A549 (cell line): Measurements from ENCODE around the gene C1orf50.

Experiments
- CEBPB ChIP-seq, 2 experiments: fragments of >200 bp in 1 of 2; sonication (Bioruptor Twin) in 1 of 2; formaldehyde crosslinking in 1 of 2; IDR thresholded peaks; 2 replicates each; pipeline ENCODE4 v1.6.1; 2012 to 2016
- RCOR1 ChIP-seq: fragments of 150-350 bp; IDR thresholded peaks from 2 replicates; pipeline ENCODE4 v1.6.1; 2014; ENCODE audit warnings: antibody characterized with exemption, low read length, low read depth
- TF ChIP-seq, protein P1 (sequence below): fragments of 200-600 bp; sonication (generic); IDR thresholded peaks from 2 replicates; pipeline ENCODE4 v1.6.1; 2016; ENCODE audit warnings: antibody characterized with exemption, mild to moderate bottlenecking, moderate library complexity
- TF ChIP-seq, protein P2 (sequence below): fragments of >200 bp; sonication (Bioruptor Twin); formaldehyde crosslinking; IDR thresholded peaks from 3 replicates; pipeline ENCODE4 v1.5.1; 2016

DNA sequence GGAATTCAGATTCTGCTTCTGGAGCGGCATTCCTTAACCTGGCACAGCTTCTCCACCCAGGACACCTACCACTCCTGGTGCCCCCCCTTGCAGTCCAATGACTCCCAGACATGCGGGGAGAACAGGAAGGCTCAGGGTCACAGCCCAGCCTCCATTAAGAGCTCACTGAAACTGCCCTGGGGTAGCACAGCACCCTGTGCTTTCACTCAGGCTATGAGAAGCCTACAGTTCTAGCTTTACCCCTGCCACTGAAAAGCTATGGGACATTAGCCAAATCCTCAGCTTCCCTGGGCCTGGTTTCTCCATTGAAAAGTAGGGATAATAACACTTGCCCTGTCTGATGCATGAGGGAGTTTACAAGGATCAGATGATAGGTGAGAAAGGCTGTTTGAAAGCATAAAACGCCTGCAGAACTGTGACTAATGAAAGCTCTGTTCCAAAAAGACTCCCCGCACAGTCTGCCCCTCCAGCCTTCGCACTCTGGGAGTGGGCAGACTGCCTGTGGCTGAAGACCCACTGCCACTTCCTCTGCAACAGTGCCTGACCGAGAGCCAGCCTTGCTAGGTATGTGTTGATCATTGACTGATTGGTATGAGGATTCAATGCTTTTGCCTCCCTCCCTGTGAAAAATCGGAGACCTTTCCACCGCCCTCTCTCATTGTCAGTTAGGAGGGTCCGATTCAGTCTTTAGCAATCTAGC, 24.3 kb upstream of the C1orf50 start:
- TF ChIP-seq, protein P1, sequence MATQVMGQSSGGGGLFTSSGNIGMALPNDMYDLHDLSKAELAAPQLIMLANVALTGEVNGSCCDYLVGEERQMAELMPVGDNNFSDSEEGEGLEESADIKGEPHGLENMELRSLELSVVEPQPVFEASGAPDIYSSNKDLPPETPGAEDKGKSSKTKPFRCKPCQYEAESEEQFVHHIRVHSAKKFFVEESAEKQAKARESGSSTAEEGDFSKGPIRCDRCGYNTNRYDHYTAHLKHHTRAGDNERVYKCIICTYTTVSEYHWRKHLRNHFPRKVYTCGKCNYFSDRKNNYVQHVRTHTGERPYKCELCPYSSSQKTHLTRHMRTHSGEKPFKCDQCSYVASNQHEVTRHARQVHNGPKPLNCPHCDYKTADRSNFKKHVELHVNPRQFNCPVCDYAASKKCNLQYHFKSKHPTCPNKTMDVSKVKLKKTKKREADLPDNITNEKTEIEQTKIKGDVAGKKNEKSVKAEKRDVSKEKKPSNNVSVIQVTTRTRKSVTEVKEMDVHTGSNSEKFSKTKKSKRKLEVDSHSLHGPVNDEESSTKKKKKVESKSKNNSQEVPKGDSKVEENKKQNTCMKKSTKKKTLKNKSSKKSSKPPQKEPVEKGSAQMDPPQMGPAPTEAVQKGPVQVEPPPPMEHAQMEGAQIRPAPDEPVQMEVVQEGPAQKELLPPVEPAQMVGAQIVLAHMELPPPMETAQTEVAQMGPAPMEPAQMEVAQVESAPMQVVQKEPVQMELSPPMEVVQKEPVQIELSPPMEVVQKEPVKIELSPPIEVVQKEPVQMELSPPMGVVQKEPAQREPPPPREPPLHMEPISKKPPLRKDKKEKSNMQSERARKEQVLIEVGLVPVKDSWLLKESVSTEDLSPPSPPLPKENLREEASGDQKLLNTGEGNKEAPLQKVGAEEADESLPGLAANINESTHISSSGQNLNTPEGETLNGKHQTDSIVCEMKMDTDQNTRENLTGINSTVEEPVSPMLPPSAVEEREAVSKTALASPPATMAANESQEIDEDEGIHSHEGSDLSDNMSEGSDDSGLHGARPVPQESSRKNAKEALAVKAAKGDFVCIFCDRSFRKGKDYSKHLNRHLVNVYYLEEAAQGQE, result no peak
- TF ChIP-seq, protein P2, sequence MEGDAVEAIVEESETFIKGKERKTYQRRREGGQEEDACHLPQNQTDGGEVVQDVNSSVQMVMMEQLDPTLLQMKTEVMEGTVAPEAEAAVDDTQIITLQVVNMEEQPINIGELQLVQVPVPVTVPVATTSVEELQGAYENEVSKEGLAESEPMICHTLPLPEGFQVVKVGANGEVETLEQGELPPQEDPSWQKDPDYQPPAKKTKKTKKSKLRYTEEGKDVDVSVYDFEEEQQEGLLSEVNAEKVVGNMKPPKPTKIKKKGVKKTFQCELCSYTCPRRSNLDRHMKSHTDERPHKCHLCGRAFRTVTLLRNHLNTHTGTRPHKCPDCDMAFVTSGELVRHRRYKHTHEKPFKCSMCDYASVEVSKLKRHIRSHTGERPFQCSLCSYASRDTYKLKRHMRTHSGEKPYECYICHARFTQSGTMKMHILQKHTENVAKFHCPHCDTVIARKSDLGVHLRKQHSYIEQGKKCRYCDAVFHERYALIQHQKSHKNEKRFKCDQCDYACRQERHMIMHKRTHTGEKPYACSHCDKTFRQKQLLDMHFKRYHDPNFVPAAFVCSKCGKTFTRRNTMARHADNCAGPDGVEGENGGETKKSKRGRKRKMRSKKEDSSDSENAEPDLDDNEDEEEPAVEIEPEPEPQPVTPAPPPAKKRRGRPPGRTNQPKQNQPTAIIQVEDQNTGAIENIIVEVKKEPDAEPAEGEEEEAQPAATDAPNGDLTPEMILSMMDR, result no peak
- TF ChIP-seq CEBPB (IDR thresholded peaks at IDR 0.05), result no peak
- no peak for TF ChIP-seq RCOR1
